Measurements from ENCODE around the gene RELB. TPM values are rescaled to one million over a fixed set of nuclear protein-coding genes. Genes with fewer than 3 reads are reported as not detected.

RELB gene
- total RNA-seq, 1 donor from 2014 or later: 17.5 TPM

DNA sequence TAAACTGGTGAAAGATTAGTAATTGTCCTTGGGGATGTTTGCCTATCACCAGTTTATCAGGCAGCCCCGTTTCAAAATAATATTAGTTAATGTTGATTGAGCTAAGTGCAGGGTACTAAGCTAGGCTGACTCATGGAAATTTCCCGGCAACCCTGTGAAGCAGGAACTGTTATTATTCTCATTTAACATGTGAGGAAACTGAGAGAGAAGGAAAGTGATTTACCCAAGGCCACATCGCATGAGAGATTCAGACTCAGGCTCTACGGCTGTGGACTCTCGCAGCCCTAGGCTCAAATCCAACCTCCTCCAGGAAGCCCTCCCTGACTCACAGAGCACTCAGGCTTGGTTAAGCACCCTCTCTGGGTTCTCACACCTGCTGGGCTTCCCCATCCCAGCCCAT is 26.4 kb upstream of the RELB start:
- no peaks in the 10 kb centered on the region for H3K4me1 ChIP-seq
- ATAC-seq: no peak
- no peak overlapping the region for H3K4me3 ChIP-seq
- no peak for DNase-seq
- intact Hi-C loops (cut with DNase I): no loop called here
- no peak overlapping the region for H3K27ac ChIP-seq
- TF ChIP-seq, protein P1, sequence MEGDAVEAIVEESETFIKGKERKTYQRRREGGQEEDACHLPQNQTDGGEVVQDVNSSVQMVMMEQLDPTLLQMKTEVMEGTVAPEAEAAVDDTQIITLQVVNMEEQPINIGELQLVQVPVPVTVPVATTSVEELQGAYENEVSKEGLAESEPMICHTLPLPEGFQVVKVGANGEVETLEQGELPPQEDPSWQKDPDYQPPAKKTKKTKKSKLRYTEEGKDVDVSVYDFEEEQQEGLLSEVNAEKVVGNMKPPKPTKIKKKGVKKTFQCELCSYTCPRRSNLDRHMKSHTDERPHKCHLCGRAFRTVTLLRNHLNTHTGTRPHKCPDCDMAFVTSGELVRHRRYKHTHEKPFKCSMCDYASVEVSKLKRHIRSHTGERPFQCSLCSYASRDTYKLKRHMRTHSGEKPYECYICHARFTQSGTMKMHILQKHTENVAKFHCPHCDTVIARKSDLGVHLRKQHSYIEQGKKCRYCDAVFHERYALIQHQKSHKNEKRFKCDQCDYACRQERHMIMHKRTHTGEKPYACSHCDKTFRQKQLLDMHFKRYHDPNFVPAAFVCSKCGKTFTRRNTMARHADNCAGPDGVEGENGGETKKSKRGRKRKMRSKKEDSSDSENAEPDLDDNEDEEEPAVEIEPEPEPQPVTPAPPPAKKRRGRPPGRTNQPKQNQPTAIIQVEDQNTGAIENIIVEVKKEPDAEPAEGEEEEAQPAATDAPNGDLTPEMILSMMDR (IDR thresholded peaks at IDR 0.05): no peak
- no peaks in the 10 kb centered on the region for H3K9me3 ChIP-seq
- H3K27me3 ChIP-seq: no peaks in the 10 kb centered on the region
- H3K36me3 ChIP-seq: peaks cover 75% of the 10 kb centered on the region

GRCh38 chr19:44975444-44975843 is 25.8 kb upstream of the RELB start:
- TF ChIP-seq, protein P1 (IDR thresholded peaks at IDR 0.05): no peak
- ATAC-seq (no peak), DNase-seq (no peak)
- no peaks in the 10 kb centered on the region for H3K27me3 ChIP-seq
- no peak overlapping the region for H3K27ac ChIP-seq
- peaks cover 81% of the 10 kb centered on the region for H3K36me3 ChIP-seq
- H3K4me1 ChIP-seq: no peaks in the 10 kb centered on the region
- H3K4me3 ChIP-seq: no peak overlapping the region
- no peaks in the 10 kb centered on the region for H3K9me3 ChIP-seq
- intact Hi-C loops (cut with DNase I): no loop called here

GRCh38 chr19:44984005-44984404 is 17.3 kb upstream of the RELB start:
- ATAC-seq (no peak), DNase-seq (no peak)
- Histone ChIP-seq H3K9me3 (no peaks in the 10 kb centered on the region), H3K27ac (no peak overlapping the region), H3K4me3 (no peak overlapping the region), H3K4me1 (no peaks in the 10 kb centered on the region), H3K27me3 (no peaks in the 10 kb centered on the region), H3K36me3 (peaks cover 95% of the 10 kb centered on the region)
- intact Hi-C loops (cut with DNase I): no loop called here
- TF ChIP-seq, protein P1 (IDR thresholded peaks at IDR 0.05): no peak

- DNase-seq (no peak), ATAC-seq (no peak)
- TF ChIP-seq, protein P1 (IDR thresholded peaks at IDR 0.05): no peak
- Histone ChIP-seq H3K4me3 (no peak overlapping the region), H3K9me3 (no peaks in the 10 kb centered on the region), H3K4me1 (no peaks in the 10 kb centered on the region), H3K27ac (no peak overlapping the region), H3K27me3 (no peaks in the 10 kb centered on the region), H3K36me3 (peaks cover 88% of the 10 kb centered on the region)
- intact Hi-C loops (cut with DNase I): no loop called here
These were observed 15.8 kb upstream of the RELB start for GRCh38 chr19:44985445-44985844.

- TF ChIP-seq, protein P1 (IDR thresholded peaks at IDR 0.05): no peak
- DNase-seq: no peak
- no peaks in the 10 kb centered on the region for H3K4me1 ChIP-seq
- intact Hi-C loops (cut with DNase I): no loop called here
- H3K27me3 ChIP-seq: no peaks in the 10 kb centered on the region
- no peak overlapping the region for H3K4me3 ChIP-seq
- no peak for ATAC-seq
- H3K9me3 ChIP-seq: no peaks in the 10 kb centered on the region
- H3K36me3 ChIP-seq: peaks cover 88% of the 10 kb centered on the region
- no peak overlapping the region for H3K27ac ChIP-seq
These were observed 14.9 kb upstream of the RELB start for GRCh38 chr19:44986389-44986788.

- Histone ChIP-seq H3K27me3 (no peaks in the 10 kb centered on the region), H3K9me3 (no peaks in the 10 kb centered on the region), H3K27ac (no peak overlapping the region), H3K4me3 (no peak overlapping the region), H3K4me1 (no peaks in the 10 kb centered on the region), H3K36me3 (peaks cover 87% of the 10 kb centered on the region)
- intact Hi-C loops (cut with DNase I): no loop called here
- TF ChIP-seq, protein P1 (IDR thresholded peaks at IDR 0.05): no peak
- no peak for ATAC-seq
- DNase-seq: no peak
These were observed 14.1 kb upstream of the RELB start for GRCh38 chr19:44987148-44987675.

All from upper lobe of right lung (tissue), 1 donor.